Sigmoid colon (tissue), 7 donors: Measurements from ENCODE around the gene PANK4. TPM values are rescaled to one million over a fixed set of nuclear protein-coding genes. Genes with fewer than 3 reads are reported as not detected.

Source experiments
- DNase-seq: peaks from one replicate; pipeline ENCODE4 v3.0.0-alpha.2; 2019
- H3K27ac ChIP-seq, 4 donors: fragments of 200-600 bp; sonication (generic); one replicate each; pipeline ENCODE4 v1.5.1; 2016 to 2019; ENCODE audit warnings: mild to moderate bottlenecking in 1 of 4
- H3K27me3 ChIP-seq, 3 donors: fragments of 200-600 bp; sonication (generic); one replicate each; pipeline ENCODE4 v1.5.1; 2019; ENCODE audit warnings: mild to moderate bottlenecking in 1 of 3
- H3K36me3 ChIP-seq, 4 donors: fragments of 200-600 bp; sonication (generic); one replicate each; pipeline ENCODE4 v1.5.1; 2016 to 2019
- H3K4me1 ChIP-seq, 4 donors: fragments of 200-600 bp; sonication (generic); one replicate each; pipeline ENCODE4 v1.5.1; 2017 to 2019
- H3K4me3 ChIP-seq, 4 donors: fragments of 200-600 bp; sonication (generic); one replicate each; pipeline ENCODE4 v1.5.1; 2017 to 2019; ENCODE audit warnings: mild to moderate bottlenecking in 2 of 4, moderate library complexity in 1 of 4
- H3K9me3 ChIP-seq, 4 donors: fragments of 200-600 bp in 3 of 4; sonication (generic) in 3 of 4; one replicate each; pipeline versions ENCODE4 v1.5.1 to v1.6.1; 2013 to 2019
- EP300 ChIP-seq, 4 donors: sonication (generic); formaldehyde crosslinking; IDR thresholded peaks; one replicate each; pipeline ENCODE4 v1.6.1; 2017; ENCODE audit warnings: antibody characterized with exemption in 4 of 4
- POLR2A ChIP-seq, 2 donors: fragments of 450-650 bp; IDR thresholded peaks; one replicate each; pipeline ENCODE4 v1.6.1; 2016; ENCODE audit warnings: antibody characterized with exemption in 2 of 2, mild to moderate bottlenecking in 2 of 2, moderate library complexity in 2 of 2
- POLR2AphosphoS5 ChIP-seq, 4 donors: sonication (generic); formaldehyde crosslinking; IDR thresholded peaks; one replicate each; pipeline ENCODE4 v1.6.1; 2017; ENCODE audit warnings: antibody characterized with exemption in 4 of 4
- WGBS, 2 donors: extraction: QIAGEN DNeasy Blood & Tissue Kit; methylation state at CpG; one replicate each; pipeline ENCODE4 v1.1.7; 2013; 5-methylcytosine and 5-hydroxymethylcytosine counted together
- intact Hi-C: fragments of 100-400 bp; cut with DNase I; formaldehyde crosslinking; loops from one replicate; pipeline ENCODE4 v1.15.1; 2023
- polyA plus RNA-seq, 3 donors: library from polyadenylated mRNA; stranded (reverse); fragments of 200-250 nt; gene quantifications; one replicate each; pipeline ENCODE4 v1.2.3, GENCODE V29; 2013
- total RNA-seq, 4 donors: library from RNA; depleted of rRNA; stranded (reverse); fragments of >200 nt; gene quantifications; one replicate each; pipeline ENCODE4 v1.1.0, GENCODE V29; 2016
- TF ChIP-seq, protein P1 (sequence below), 4 experiments: fragments of 450-650 bp in 3 of 4; fragments of 200-600 bp in 1 of 4; IDR thresholded peaks; one replicate each; pipeline ENCODE4 v1.5.1; 2016 to 2019; ENCODE audit warnings: antibody characterized with exemption in 4 of 4, mild to moderate bottlenecking in 3 of 4, moderate library complexity in 2 of 4
- donor health status: healthy with polysubstance abuse.
- donor health status: Bipolar disorder and iron deficiency.
- donor health status: healthy.

PANK4 gene
- total and polyA plus RNA-seq, 7 donors: 11.4 to 37.7 (median 25.4) TPM

GRCh38 chr1:2480986-2481364 lies 45.4 kb downstream of the PANK4 start:
- Histone ChIP-seq H3K27me3 (peaks cover 0 to 12% (median 0%) of the 10 kb centered on the region in 3 donors), H3K36me3 (no peaks in the 10 kb centered on the region), H3K4me3 (no peak overlapping the region), H3K27ac (no peak overlapping the region), H3K9me3 (no peaks in the 10 kb centered on the region), H3K4me1 (no peaks in the 10 kb centered on the region)
- intact Hi-C loops: no loop called here
- DNase-seq: no peak
- WGBS, 2 donors: 91 to 93% methylated on average over 12 of the region's 12 CpGs
- TF ChIP-seq POLR2A (IDR thresholded peaks at IDR 0.05): no peak
- TF ChIP-seq, protein P1, sequence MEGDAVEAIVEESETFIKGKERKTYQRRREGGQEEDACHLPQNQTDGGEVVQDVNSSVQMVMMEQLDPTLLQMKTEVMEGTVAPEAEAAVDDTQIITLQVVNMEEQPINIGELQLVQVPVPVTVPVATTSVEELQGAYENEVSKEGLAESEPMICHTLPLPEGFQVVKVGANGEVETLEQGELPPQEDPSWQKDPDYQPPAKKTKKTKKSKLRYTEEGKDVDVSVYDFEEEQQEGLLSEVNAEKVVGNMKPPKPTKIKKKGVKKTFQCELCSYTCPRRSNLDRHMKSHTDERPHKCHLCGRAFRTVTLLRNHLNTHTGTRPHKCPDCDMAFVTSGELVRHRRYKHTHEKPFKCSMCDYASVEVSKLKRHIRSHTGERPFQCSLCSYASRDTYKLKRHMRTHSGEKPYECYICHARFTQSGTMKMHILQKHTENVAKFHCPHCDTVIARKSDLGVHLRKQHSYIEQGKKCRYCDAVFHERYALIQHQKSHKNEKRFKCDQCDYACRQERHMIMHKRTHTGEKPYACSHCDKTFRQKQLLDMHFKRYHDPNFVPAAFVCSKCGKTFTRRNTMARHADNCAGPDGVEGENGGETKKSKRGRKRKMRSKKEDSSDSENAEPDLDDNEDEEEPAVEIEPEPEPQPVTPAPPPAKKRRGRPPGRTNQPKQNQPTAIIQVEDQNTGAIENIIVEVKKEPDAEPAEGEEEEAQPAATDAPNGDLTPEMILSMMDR (IDR thresholded peaks at IDR 0.05): no peak
- TF ChIP-seq POLR2AphosphoS5 (IDR thresholded peaks at IDR 0.05): no peak
- TF ChIP-seq EP300 (IDR thresholded peaks at IDR 0.05): no peak

GRCh38 chr1:2480236-2480985 lies 46.0 kb downstream of the PANK4 start:
- Histone ChIP-seq H3K27ac (no peak overlapping the region), H3K4me3 (no peak overlapping the region), H3K9me3 (no peaks in the 10 kb centered on the region), H3K36me3 (no peaks in the 10 kb centered on the region), H3K4me1 (no peaks in the 10 kb centered on the region), H3K27me3 (peaks cover 0 to 12% (median 0%) of the 10 kb centered on the region in 3 donors)
- intact Hi-C loops: no loop called here
- TF ChIP-seq EP300 (IDR thresholded peaks at IDR 0.05) (no peak), POLR2A (IDR thresholded peaks at IDR 0.05) (no peak), POLR2AphosphoS5 (IDR thresholded peaks at IDR 0.05) (no peak)
- TF ChIP-seq, protein P1 (IDR thresholded peaks at IDR 0.05): no peak
- DNase-seq: no peak
- WGBS, 2 donors: 87 to 88% methylated on average over 18 of the region's 18 CpGs

- H3K36me3 ChIP-seq: no peaks in the 10 kb centered on the region
- H3K4me1 ChIP-seq: no peaks in the 10 kb centered on the region
- peaks cover 0 to 15% (median 0%) of the 10 kb centered on the region in 3 donors for H3K27me3 ChIP-seq
- no peak overlapping the region for H3K4me3 ChIP-seq
- intact Hi-C loops: no loop called here
- no peak overlapping the region for H3K27ac ChIP-seq
- DNase-seq: no peak
- no peak for TF ChIP-seq POLR2AphosphoS5 (IDR thresholded peaks at IDR 0.05)
- TF ChIP-seq, protein P1 (IDR thresholded peaks at IDR 0.05): no peak
- TF ChIP-seq EP300 (IDR thresholded peaks at IDR 0.05): no peak
- no peak for TF ChIP-seq POLR2A (IDR thresholded peaks at IDR 0.05)
- no peaks in the 10 kb centered on the region for H3K9me3 ChIP-seq
- WGBS, 2 donors: 89 to 95% methylated on average over 28 of the region's 28 CpGs
Measured at GRCh38 chr1:2479618-2480017, 46.8 kb downstream of the PANK4 start.

GRCh38 chr1:2479186-2479585 lies 47.2 kb downstream of the PANK4 start:
- whole genome bisulfite sequencing, 2 donors: 81 to 87% methylated on average over 20 of the region's 20 CpGs
- DNase-seq: no peak
- Histone ChIP-seq H3K9me3 (no peaks in the 10 kb centered on the region), H3K4me3 (no peak overlapping the region), H3K36me3 (no peaks in the 10 kb centered on the region), H3K27me3 (peaks cover 0 to 15% (median 0%) of the 10 kb centered on the region in 3 donors), H3K27ac (no peak overlapping the region), H3K4me1 (no peaks in the 10 kb centered on the region)
- intact Hi-C loops: no loop called here
- TF ChIP-seq, protein P1 (IDR thresholded peaks at IDR 0.05): no peak
- TF ChIP-seq EP300 (IDR thresholded peaks at IDR 0.05) (no peak), POLR2AphosphoS5 (IDR thresholded peaks at IDR 0.05) (no peak), POLR2A (IDR thresholded peaks at IDR 0.05) (no peak)
